NCI-H1436 (cell line): ENCODE results near the gene BAIAP2L1.

Source experiments
- DNase-seq: peaks from one replicate; lab custom pipeline; 2025; lab: John Stamatoyannopoulos, UW

The BAIAP2L1 gene

GRCh38 chr7:98358706-98359105, 42.2 kb downstream of the BAIAP2L1 start:
- DNase-seq: no peak

DNA sequence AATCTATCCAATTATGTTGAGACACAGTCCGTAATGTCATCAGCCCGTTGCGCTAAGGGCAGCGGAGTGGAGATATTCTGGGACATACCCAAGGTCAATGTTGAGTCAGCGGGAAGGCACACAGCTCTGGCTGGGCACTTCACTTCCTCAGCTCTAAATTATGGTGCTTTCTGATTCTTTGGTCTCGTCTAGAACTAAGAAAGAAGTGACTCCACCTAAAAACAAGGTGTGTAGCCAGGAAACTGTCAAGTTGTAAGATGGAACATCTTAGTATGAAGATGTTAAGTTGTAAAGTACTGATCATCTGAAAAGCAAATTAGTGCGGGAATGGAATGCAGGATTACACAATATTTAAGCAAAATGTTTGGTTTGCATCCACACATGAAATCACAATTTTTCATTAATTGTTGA, 43.1 kb downstream of the BAIAP2L1 start:
- DNase-seq: no peak

DNA sequence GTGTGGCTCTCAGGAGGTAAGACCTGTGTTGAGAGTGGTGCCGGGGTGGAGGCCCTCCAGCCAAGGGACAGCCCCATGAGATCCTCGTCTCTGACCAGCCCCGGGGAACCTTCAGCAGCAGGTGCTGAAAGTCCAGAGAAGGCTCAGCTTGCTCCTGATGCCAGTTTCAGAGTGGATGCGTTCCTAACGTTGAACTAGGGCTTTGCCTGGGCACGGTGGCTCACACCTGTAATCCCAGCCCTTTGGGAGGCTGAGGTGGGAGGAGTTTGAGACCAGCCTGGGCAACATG, 45.7 kb downstream of the BAIAP2L1 start:
- no peak for DNase-seq

DNA sequence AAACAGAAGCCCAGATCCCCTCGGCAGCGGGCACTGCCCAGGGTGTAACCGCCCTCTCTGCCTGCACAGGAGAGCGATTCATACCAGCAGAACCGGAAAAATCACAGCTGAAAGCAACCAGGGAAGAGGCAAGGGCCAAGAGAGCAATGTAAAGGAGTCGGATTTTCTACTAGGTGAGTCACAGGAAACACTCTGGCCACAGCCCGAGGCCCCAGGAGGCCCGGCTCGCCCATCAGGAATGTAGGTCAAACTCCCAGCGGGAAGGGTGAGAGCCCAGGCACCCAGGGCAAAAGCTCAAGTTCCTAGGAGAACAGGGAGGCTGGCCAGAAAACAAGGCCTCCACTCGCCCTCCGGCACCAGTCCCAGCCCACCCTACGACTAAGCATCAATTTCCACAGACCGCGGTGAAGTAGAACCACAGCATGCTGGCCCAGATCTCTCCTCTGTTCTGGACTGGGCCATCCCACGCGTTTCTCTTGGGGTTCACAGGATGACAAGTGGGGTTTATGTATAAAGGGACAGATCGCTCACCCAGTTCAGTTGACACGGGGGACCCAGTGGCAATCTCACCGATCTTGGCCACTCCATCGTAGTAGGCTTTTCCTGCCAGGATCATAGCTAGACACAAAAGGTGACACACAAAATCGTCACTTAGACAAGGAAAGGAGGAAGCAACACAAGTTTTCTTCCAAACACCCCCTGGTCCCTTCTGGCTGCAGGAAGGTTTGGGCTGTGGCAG, 46.2 kb downstream of the BAIAP2L1 start:
- DNase-seq: no peak

- DNase-seq: no peak
These were observed 46.8 kb downstream of the BAIAP2L1 start for GRCh38 chr7:98354052-98354451.

DNA sequence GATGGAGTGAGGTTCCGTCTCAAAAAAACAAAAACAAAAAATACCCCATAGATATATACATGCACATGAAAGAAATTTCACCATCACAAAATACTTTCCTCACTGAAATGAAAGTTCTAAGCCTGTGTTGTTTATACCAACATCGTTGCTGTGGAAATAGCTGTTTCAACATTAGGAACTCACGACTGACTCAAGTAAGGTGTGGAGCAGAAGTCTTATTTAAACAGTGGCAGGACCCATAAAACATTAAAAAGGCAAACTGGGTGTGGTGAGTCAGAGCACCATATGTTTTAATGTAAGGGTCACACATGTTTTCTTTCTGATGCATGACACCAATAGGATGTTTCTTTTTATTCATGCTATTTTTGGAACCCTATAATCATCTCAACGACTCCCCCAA, 48.3 kb downstream of the BAIAP2L1 start:
- DNase-seq: no peak

- DNase-seq: no peak
These were observed 49.8 kb downstream of the BAIAP2L1 start for GRCh38 chr7:98351136-98351535.

- DNase-seq: no peak
These were observed 52.0 kb downstream of the BAIAP2L1 start for GRCh38 chr7:98348726-98349474.

GRCh38 chr7:98346515-98347069, 54.3 kb downstream of the BAIAP2L1 start:
- DNase-seq: no peak

DNA sequence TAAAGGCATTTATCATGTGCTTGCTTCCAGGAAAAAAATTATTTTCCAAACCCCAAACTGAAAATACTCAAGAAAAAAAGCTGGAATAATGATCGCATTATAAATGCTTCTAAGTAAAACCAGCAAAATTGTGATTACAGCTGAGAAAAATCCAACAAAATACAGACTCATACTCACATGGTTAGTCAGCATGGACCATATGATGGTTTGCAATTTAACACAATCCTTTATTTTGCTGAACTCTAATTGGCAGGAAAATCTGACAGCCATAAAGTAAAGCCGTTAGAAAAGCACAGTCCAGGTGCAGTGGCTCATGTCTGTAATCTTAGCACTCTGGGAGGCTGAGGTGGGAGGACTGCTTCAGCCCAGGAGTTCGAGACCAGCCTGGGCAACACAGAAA, 59.8 kb downstream of the BAIAP2L1 start:
- DNase-seq: no peak

GRCh38 chr7:98339043-98339442, 61.8 kb downstream of the BAIAP2L1 start:
- no peak for DNase-seq

- DNase-seq: no peak
These were observed 62.4 kb downstream of the BAIAP2L1 start for GRCh38 chr7:98338441-98338840.

- DNase-seq: no peak
These were observed 65.4 kb downstream of the BAIAP2L1 start for GRCh38 chr7:98335411-98335977.

GRCh38 chr7:98334081-98334480, 66.8 kb downstream of the BAIAP2L1 start:
- DNase-seq: no peak

DNA sequence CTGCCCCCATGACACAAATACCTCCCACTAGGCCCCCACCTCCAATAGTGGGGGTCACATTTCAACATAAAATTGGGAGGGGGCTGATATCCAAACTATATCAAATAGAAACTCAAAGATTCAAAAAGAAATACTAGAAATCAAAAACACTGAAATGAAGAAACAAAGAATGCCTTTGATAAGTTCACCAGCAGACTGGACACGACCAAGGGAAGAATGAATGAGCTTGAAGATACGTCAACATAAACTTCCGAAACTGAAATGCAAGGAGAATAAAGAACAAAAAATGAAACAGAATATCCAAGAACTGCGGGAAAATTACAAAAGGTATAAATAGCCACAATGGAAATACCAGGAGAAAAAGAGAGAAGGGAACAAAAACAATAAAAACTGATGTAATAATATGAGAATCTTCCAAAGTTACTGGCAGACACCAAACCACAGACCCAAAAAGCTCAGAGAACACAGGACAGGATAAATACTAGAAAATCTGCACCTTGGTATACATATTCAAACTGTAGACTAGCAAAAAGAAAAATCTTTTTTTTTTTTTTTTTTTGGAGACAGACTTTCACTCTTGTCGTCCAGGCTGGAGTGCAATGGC, 69.9 kb downstream of the BAIAP2L1 start:
- no peak for DNase-seq

DNA sequence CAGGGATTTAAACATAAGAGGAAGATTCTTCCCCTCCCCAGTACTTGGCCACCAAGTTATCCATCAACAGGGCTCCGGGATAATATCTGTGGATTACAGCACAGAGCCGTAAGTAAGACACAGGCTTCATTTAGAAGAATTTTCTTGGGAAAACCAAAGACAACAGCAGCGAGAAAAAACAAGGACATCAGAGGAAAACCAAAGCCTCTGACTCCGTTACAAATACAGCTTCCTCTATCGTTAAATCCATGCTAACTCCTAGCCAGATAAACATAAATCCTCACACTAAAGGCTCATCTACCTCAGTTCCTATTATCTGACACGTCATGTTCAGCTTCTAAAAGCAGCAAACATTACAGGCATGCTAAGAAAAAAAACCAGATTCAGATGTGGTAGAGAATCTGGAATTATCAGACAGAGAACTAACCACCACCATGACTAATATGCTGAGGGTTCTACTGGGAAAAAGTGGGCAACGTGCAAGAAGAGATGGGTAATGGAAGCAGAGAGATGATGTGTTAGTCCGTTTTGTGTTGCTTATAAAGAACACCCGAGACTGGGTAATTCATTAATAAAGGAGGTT, 71.0 kb downstream of the BAIAP2L1 start:
- DNase-seq: no peak

DNA sequence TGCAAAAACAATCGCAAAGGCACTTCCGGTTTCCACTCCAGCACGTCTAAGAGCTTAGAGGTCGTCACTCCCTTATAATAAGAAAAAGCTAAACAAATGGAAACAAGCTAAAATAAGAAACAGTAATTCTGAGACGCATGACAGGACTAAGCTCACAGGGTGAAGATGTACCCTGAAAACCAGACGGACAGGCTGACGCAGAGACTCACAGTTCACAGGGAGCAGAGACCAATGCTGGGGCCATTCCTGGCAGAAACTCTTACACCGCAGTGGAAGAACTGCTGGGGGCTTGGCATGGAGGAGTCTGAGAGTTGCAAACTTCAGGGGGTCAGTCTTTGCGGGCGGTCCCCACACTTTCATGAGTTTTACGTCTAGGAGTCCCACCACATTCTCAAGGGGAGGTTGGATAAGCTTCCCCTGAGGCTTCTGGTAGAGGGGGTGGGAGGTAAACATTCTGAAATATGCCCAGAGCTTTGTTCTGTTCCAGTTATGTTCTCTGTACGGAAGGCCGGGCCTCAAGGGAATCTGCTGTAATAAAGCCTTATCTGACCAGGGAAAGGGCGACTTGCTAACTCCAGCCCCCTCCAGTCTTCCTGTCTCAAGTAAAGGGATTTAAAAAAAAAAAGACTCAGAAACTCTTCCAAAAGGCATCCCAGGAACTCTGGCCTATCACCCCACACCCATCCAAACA, 71.6 kb downstream of the BAIAP2L1 start:
- no peak for DNase-seq

GRCh38 chr7:98324782-98325181, 76.1 kb downstream of the BAIAP2L1 start:
- no peak for DNase-seq

DNA sequence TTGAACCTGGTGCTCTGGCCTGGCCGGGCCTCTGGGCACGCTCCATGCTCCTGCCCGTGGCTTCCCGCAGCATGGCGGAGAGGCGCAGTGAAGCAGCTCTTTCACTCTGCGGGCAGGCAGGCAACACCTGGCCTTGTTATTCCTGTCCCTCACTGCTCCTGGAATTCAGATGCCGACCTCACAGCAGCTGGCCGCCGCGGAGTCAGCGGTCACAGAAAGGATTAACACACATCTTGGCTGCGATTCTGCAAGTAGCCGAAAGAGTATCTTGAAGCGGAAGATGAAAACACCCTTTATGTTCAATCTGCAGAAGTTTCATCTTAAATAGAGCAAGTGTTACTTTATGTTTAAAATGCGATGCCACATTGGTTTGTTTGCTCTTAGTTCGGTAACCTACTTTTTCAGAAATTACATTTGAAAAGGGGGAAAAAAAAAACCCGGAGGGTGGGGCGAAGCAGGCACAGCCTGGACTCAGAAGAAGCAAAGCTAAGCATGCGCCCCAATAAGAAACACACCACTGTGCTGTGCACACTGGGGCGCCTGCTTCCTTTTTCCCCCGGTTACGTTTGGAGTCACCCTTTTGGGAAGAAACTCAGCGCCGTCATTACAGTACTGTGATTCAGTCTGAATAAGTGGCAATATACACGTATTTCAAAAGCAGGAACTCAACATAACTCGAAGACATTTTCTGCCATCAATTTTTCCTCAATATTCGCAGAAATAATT, 77.1 kb downstream of the BAIAP2L1 start:
- DNase-seq: no peak

GRCh38 chr7:98322331-98323270, 78.3 kb downstream of the BAIAP2L1 start:
- no peak for DNase-seq
